GM23338 (cell line): ENCODE data around the gene LRP11. TPM values are rescaled to one million over a fixed set of nuclear protein-coding genes. Genes with fewer than 3 reads are reported as not detected.

ENCODE experiments used
- ATAC-seq: fragments of 200-7000 bp; cut with Tn5 transposase; 3 replicates; pipeline ENCODE4 v1.9.1; 2020
- DNase-seq: peaks from one replicate; pipeline ENCODE4 v3.0.0-alpha.2; 2015; ENCODE audit warnings: low spot score
- H2AFZ ChIP-seq: fragments of 200-600 bp; sonication (generic); 2 replicates; pipeline ENCODE4 v1.8.0; 2016; ENCODE audit warnings: antibody characterized with exemption, mild to moderate bottlenecking, moderate library complexity
- H3F3A ChIP-seq: fragments of 200-600 bp; sonication (generic); replicated peaks from 2 replicates; pipeline ENCODE4 v1.8.0; 2017; ENCODE audit warnings: antibody characterized with exemption, mixed run types, low read depth
- H3K27ac ChIP-seq: fragments of 200-600 bp; sonication (generic); 2 replicates; pipeline ENCODE4 v1.6.1; 2016; ENCODE audit warnings: low read depth
- H3K27me3 ChIP-seq: fragments of 200-600 bp; sonication (generic); 2 replicates; pipeline ENCODE4 v1.8.0; 2016; ENCODE audit warnings: mild to moderate bottlenecking, mixed run types, moderate library complexity; ENCODE audit not compliant: insufficient read depth
- H3K36me3 ChIP-seq: fragments of 200-600 bp; sonication (generic); 2 replicates; pipeline ENCODE4 v1.8.0; 2016; ENCODE audit warnings: mild to moderate bottlenecking; ENCODE audit not compliant: insufficient read depth
- H3K4me1 ChIP-seq: fragments of 200-600 bp; sonication (generic); 2 replicates; pipeline ENCODE4 v1.8.0; 2016; ENCODE audit warnings: mild to moderate bottlenecking, moderate library complexity; ENCODE audit not compliant: insufficient read depth
- H3K4me2 ChIP-seq: fragments of 200-600 bp; sonication (generic); 2 replicates; pipeline ENCODE4 v1.7.1; 2017; ENCODE audit warnings: mixed run types
- H3K4me3 ChIP-seq: fragments of 200-600 bp; sonication (generic); 2 replicates; pipeline ENCODE4 v1.6.1; 2016; ENCODE audit warnings: mixed run types
- H3K79me2 ChIP-seq: fragments of 200-600 bp; sonication (generic); replicated peaks from 2 replicates; pipeline ENCODE4 v1.8.0; 2017; ENCODE audit warnings: mild to moderate bottlenecking; ENCODE audit not compliant: insufficient read depth
- H3K9me2 ChIP-seq: fragments of 200-600 bp; sonication (generic); 2 replicates; pipeline ENCODE4 v1.8.0; 2017; ENCODE audit not compliant: insufficient read depth
- H4K20me1 ChIP-seq: fragments of 200-600 bp; sonication (generic); replicated peaks from 2 replicates; pipeline ENCODE4 v1.8.0; 2017; ENCODE audit warnings: mild to moderate bottlenecking; ENCODE audit not compliant: insufficient read depth
- H3K27ac Mint-ChIP-seq: 2 replicates; pipeline ENCODE4 v1.8.0; 2020; ENCODE audit warnings: inconsistent platforms, mild to moderate bottlenecking, moderate library complexity, mixed read lengths
- H3K27me3 Mint-ChIP-seq: 3 replicates; pipeline ENCODE4 v1.8.0; 2022; ENCODE audit warnings: low read depth, mild to moderate bottlenecking, moderate library complexity, mixed read lengths, inconsistent platforms; ENCODE audit not compliant: insufficient read depth, poor library complexity
- H3K36me3 Mint-ChIP-seq: 3 replicates; pipeline ENCODE4 v1.8.0; 2021; ENCODE audit warnings: low read depth, mild to moderate bottlenecking, inconsistent platforms, moderate library complexity, mixed read lengths
- H3K4me1 Mint-ChIP-seq: 3 replicates; pipeline ENCODE4 v1.8.0; 2020; ENCODE audit warnings: mild to moderate bottlenecking, inconsistent platforms, mixed read lengths
- H3K4me3 Mint-ChIP-seq: 3 replicates; pipeline ENCODE4 v1.8.0; 2021; ENCODE audit warnings: moderate library complexity, mild to moderate bottlenecking, inconsistent platforms, mixed read lengths
- H3K9me3 Mint-ChIP-seq: 3 replicates; pipeline ENCODE4 v1.8.0; 2020; ENCODE audit warnings: moderate library complexity, mild to moderate bottlenecking, inconsistent platforms, mixed read lengths
- CREB1 ChIP-seq: fragments of 250-450 bp; sonication (Bioruptor Pico); IDR thresholded peaks from 2 replicates; pipeline ENCODE4 v1.5.0; 2020; ENCODE audit warnings: low read depth, mild to moderate bottlenecking, moderate library complexity
- EZH2 ChIP-seq: fragments of 200-600 bp; sonication (generic); IDR thresholded peaks from one replicate; pipeline ENCODE4 v1.8.0; 2017; ENCODE audit warnings: antibody characterized with exemption, mild to moderate bottlenecking, low read depth; ENCODE audit not compliant: unreplicated experiment
- EZH2phosphoT487 ChIP-seq: fragments of 200-600 bp; sonication (generic); IDR thresholded peaks from one replicate; pipeline ENCODE4 v1.8.1; 2018; ENCODE audit warnings: antibody characterized with exemption; ENCODE audit not compliant: unreplicated experiment
- JUNB ChIP-seq: IDR thresholded peaks from one replicate; pipeline ENCODE4 v1.6.1; 2016; ENCODE audit warnings: antibody characterized with exemption; ENCODE audit not compliant: unreplicated experiment
- NANOG ChIP-seq: IDR thresholded peaks from 2 replicates; pipeline ENCODE4 v1.6.1; 2016; ENCODE audit warnings: antibody characterized with exemption, borderline replicate concordance
- POLR2AphosphoS5 ChIP-seq: IDR thresholded peaks from 2 replicates; pipeline ENCODE4 v1.6.1; 2016; ENCODE audit warnings: antibody characterized with exemption, low read depth
- STAT1 ChIP-seq: IDR thresholded peaks from one replicate; pipeline ENCODE4 v1.6.1; 2016; ENCODE audit warnings: antibody characterized with exemption; ENCODE audit not compliant: unreplicated experiment
- ZNF114 ChIP-seq: fragments of 250-450 bp; sonication (Bioruptor Pico); IDR thresholded peaks from 2 replicates; pipeline ENCODE4 v1.5.0; 2020; ENCODE audit warnings: mild to moderate bottlenecking, moderate library complexity
- ZNF331 ChIP-seq: fragments of 250-450 bp; sonication (Bioruptor Pico); IDR thresholded peaks from 2 replicates; pipeline ENCODE4 v1.5.0; 2020; ENCODE audit warnings: low read depth, mild to moderate bottlenecking, moderate library complexity
- polyA plus RNA-seq: library from polyadenylated mRNA; unstranded; fragments of >200 nt; fragmentation: Nextera tagmentation; extraction: Ambion mirVana; gene quantifications from 2 replicates; pipeline ENCODE4 v1.2.1, GENCODE V29; 2016
- total RNA-seq: library from RNA; depleted of rRNA; stranded (reverse); fragments of >200 nt; shearing (Covaris generic); gene quantifications from 2 replicates; pipeline ENCODE4 v1.2.3, GENCODE V29; 2014
- TF ChIP-seq, protein P1 (sequence below), 2 experiments: fragments of 200-600 bp in 1 of 2; sonication (generic) in 1 of 2; conservative IDR thresholded peaks; 2 replicates each; pipeline versions ENCODE4 v1.5.1 to v1.6.1; 2016 to 2017; ENCODE audit warnings: antibody characterized with exemption in 2 of 2, low read depth in 2 of 2, mild to moderate bottlenecking in 2 of 2, moderate library complexity in 1 of 2
- TF ChIP-seq, protein P2 (sequence below): IDR thresholded peaks from one replicate; pipeline ENCODE4 v1.6.1; 2018; ENCODE audit warnings: antibody characterized with exemption; ENCODE audit not compliant: unreplicated experiment

The LRP11 gene
- total and polyA plus RNA-seq, 2 experiments from 2014 or later, result 10.8 to 37.1 TPM

DNA sequence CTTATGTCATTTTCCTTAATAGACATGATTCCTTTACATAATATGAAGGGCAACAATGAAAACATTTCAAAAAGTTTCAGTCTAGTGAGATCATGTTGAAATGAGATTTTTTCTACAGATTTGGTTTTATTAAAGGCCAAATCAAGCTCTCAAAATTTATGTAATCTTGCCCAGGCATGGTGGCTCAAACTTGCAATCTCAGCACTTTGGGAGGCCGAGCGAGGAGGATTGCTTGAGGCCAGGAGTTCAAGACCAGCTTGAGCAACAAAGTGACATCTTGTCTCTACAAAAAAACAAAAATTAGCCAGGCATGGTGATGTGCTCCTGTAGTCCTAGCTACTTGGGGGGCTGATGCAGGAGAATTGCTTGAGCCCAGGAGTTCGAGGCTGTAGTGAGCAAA is 50.8 kb downstream of the LRP11 start (continued):
- TF ChIP-seq, protein P1, sequence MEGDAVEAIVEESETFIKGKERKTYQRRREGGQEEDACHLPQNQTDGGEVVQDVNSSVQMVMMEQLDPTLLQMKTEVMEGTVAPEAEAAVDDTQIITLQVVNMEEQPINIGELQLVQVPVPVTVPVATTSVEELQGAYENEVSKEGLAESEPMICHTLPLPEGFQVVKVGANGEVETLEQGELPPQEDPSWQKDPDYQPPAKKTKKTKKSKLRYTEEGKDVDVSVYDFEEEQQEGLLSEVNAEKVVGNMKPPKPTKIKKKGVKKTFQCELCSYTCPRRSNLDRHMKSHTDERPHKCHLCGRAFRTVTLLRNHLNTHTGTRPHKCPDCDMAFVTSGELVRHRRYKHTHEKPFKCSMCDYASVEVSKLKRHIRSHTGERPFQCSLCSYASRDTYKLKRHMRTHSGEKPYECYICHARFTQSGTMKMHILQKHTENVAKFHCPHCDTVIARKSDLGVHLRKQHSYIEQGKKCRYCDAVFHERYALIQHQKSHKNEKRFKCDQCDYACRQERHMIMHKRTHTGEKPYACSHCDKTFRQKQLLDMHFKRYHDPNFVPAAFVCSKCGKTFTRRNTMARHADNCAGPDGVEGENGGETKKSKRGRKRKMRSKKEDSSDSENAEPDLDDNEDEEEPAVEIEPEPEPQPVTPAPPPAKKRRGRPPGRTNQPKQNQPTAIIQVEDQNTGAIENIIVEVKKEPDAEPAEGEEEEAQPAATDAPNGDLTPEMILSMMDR (conservative IDR thresholded peaks at IDR 0.05; ENCODE audit: low read depth in 2 of 2), result no peak
- TF ChIP-seq CREB1 (no peak), POLR2AphosphoS5 (no peak), ZNF331 (no peak), JUNB (no peak), ZNF114 (no peak), STAT1 (no peak)
- TF ChIP-seq, protein P2, sequence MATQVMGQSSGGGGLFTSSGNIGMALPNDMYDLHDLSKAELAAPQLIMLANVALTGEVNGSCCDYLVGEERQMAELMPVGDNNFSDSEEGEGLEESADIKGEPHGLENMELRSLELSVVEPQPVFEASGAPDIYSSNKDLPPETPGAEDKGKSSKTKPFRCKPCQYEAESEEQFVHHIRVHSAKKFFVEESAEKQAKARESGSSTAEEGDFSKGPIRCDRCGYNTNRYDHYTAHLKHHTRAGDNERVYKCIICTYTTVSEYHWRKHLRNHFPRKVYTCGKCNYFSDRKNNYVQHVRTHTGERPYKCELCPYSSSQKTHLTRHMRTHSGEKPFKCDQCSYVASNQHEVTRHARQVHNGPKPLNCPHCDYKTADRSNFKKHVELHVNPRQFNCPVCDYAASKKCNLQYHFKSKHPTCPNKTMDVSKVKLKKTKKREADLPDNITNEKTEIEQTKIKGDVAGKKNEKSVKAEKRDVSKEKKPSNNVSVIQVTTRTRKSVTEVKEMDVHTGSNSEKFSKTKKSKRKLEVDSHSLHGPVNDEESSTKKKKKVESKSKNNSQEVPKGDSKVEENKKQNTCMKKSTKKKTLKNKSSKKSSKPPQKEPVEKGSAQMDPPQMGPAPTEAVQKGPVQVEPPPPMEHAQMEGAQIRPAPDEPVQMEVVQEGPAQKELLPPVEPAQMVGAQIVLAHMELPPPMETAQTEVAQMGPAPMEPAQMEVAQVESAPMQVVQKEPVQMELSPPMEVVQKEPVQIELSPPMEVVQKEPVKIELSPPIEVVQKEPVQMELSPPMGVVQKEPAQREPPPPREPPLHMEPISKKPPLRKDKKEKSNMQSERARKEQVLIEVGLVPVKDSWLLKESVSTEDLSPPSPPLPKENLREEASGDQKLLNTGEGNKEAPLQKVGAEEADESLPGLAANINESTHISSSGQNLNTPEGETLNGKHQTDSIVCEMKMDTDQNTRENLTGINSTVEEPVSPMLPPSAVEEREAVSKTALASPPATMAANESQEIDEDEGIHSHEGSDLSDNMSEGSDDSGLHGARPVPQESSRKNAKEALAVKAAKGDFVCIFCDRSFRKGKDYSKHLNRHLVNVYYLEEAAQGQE, result no peak

DNA sequence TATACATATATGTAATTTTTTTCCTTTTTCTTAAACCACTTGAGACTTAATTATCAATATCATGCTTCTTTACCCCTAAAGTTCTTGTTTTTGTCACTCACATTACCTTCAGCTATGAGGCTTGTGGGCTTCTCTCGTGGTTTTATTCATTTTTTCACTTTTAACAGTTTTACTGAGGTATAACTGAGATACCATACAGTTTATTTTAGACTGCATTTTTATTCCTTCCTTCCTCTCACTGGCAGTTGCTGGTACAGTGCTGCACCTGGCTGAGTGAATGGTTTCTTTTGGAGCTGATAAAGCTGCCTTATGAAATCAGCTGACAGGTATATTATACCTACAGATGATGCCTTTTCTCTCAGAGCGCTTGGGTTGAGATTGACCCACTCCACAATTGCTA is 54.4 kb downstream of the LRP11 start:
- no peaks in the 10 kb centered on the region for H3K79me2 ChIP-seq
- TF ChIP-seq, protein P2, result no peak
- no peak for TF ChIP-seq NANOG
- TF ChIP-seq EZH2, result no peak
- TF ChIP-seq POLR2AphosphoS5, result no peak
- no peak for TF ChIP-seq EZH2phosphoT487
- TF ChIP-seq, protein P1 (conservative IDR thresholded peaks at IDR 0.05; ENCODE audit: low read depth in 2 of 2), result no peak
- no peak for TF ChIP-seq ZNF114
- no peak for TF ChIP-seq ZNF331
- no peak for TF ChIP-seq JUNB

More for the DNA sequence above, 54.4 kb downstream of the LRP11 start:
- no peak overlapping the region for H3K4me3 ChIP-seq
- peaks cover 4% of the 10 kb centered on the region; the same call in 1 of the 2 replicates for H3K36me3 ChIP-seq
- Mint-ChIP-seq H3K27ac (no peak overlapping the region), H3K36me3 (no peaks in the 10 kb centered on the region), H3K4me3 (no peak overlapping the region), H3K4me1 (no peaks in the 10 kb centered on the region), H3K9me3 (no peaks in the 10 kb centered on the region), H3K27me3 (no peaks in the 10 kb centered on the region)
- H4K20me1 ChIP-seq, result no peaks in the 10 kb centered on the region; the same call in 1 of the 2 replicates
- no peak overlapping the region for H2AFZ ChIP-seq
- no peaks in the 10 kb centered on the region for H3K4me1 ChIP-seq
- DNase-seq (no peak), ATAC-seq (no peak)
- H3K4me2 ChIP-seq, result no peak overlapping the region
- no peaks in the 10 kb centered on the region for H3F3A ChIP-seq
- no peaks in the 10 kb centered on the region for H3K9me2 ChIP-seq
- H3K27me3 ChIP-seq, result no peaks in the 10 kb centered on the region
- H3K27ac ChIP-seq, result no peak overlapping the region
